ENCODE results near the gene AVP.
"Not testable (repeated sequence)": the region's sequence is repeated elsewhere in the genome, so short reads cannot be mapped to it uniquely, and the experiment has no call there.

Gene AVP

GRCh38 chr20:3084283-3084985, at the start of gene AVP:
Gene AVP, minus strand, starts transcription at chr20:3084724. Its CDS starts 50 bp downstream, at chr20:3084674.
- no peak for DNase-seq (ENCODE audit: low read depth)

GRCh38 chr20:3134151-3134550, 49.6 kb upstream of the AVP start:
- DNase-seq (ENCODE audit: low read depth): no peak

GRCh38 chr20:3133155-3133554, 48.6 kb upstream of the AVP start:
- DNase-seq (ENCODE audit: low read depth): no peak

GRCh38 chr20:3130051-3130600, 45.6 kb upstream of the AVP start:
- DNase-seq (ENCODE audit: low read depth): no peak

GRCh38 chr20:3129094-3129493, 44.6 kb upstream of the AVP start:
- DNase-seq (ENCODE audit: low read depth): no peak

GRCh38 chr20:3128275-3128984, 43.9 kb upstream of the AVP start:
- DNase-seq (ENCODE audit: low read depth): no peak

- DNase-seq (ENCODE audit: low read depth): no peak
These were observed 42.0 kb upstream of the AVP start for GRCh38 chr20:3126527-3126859.

GRCh38 chr20:3125776-3126526, 41.4 kb upstream of the AVP start:
- DNase-seq (ENCODE audit: low read depth): not testable (repeated sequence)

GRCh38 chr20:3124773-3125560, 40.4 kb upstream of the AVP start:
- not testable (repeated sequence) for DNase-seq (ENCODE audit: low read depth)

- not testable (repeated sequence) for DNase-seq (ENCODE audit: low read depth)
These were observed 39.6 kb upstream of the AVP start for GRCh38 chr20:3124163-3124562.

- DNase-seq (ENCODE audit: low read depth): no peak
These were observed 39.0 kb upstream of the AVP start for GRCh38 chr20:3123542-3123941.

- no peak for DNase-seq (ENCODE audit: low read depth)
These were observed 37.6 kb upstream of the AVP start for GRCh38 chr20:3121955-3122610.

- DNase-seq (ENCODE audit: low read depth): no peak
These were observed 36.9 kb upstream of the AVP start for GRCh38 chr20:3121271-3121911.

- DNase-seq (ENCODE audit: low read depth): no peak
These were observed 34.5 kb upstream of the AVP start for GRCh38 chr20:3119044-3119443.

- DNase-seq (ENCODE audit: low read depth): not testable (repeated sequence)
These were observed 33.4 kb upstream of the AVP start for GRCh38 chr20:3117839-3118379.

GRCh38 chr20:3116341-3116740, 31.8 kb upstream of the AVP start:
- no peak for DNase-seq (ENCODE audit: low read depth)

- DNase-seq (ENCODE audit: low read depth): no peak
These were observed 30.9 kb upstream of the AVP start for GRCh38 chr20:3115190-3116107.

- DNase-seq (ENCODE audit: low read depth): no peak
These were observed 27.5 kb upstream of the AVP start for GRCh38 chr20:3111995-3112394.

GRCh38 chr20:3111507-3111906, 27.0 kb upstream of the AVP start:
- DNase-seq (ENCODE audit: low read depth): no peak
